ENCODE data around the gene SLIRP.
"Not testable (repeated sequence)": the region's sequence is repeated elsewhere in the genome, so short reads cannot be mapped to it uniquely, and the experiment has no call there.

SLIRP gene

GRCh38 chr14:77746064-77746702, 38.3 kb downstream of the SLIRP start:
- no peak for DNase-seq

DNA sequence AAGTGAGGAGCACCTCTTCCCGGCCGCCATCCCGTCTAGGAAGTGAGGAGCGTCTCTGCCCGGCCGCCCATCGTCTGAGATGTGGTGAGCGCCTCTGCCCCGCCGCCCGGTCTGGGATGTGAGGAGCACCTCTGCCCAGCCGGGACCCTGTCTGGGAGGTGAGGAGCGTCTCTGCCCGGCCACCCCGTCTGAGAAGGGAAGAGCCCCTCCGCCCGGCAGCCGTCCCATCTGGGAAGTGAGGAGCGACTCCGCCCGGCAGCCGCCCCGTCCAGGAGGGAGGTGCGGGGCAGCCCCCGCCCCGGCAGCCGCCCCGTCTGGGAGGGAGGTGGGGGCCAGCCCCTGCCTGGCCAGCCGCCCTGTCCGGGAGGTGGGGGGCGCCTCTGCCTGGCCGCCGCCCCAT, 39.5 kb downstream of the SLIRP start:
- DNase-seq: not testable (repeated sequence)

DNA sequence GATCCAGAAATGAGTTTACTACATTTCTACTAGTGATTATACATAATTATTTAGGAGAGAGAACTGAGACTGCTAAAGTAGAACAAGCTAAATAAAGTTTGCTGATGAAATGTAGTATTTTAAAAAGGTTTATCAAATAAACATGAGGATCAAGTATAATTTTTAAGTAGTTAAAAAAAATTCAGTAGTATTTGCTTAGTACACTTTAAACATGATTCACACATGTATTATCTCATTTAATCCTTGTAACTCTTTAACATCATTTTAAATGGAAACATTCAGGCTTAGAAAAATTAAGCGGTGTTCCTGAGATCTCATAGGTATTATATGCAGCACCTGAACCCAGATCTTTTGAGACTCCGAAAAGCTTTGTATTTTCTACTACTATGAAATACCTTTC, 44.4 kb downstream of the SLIRP start:
- no peak for DNase-seq

DNA sequence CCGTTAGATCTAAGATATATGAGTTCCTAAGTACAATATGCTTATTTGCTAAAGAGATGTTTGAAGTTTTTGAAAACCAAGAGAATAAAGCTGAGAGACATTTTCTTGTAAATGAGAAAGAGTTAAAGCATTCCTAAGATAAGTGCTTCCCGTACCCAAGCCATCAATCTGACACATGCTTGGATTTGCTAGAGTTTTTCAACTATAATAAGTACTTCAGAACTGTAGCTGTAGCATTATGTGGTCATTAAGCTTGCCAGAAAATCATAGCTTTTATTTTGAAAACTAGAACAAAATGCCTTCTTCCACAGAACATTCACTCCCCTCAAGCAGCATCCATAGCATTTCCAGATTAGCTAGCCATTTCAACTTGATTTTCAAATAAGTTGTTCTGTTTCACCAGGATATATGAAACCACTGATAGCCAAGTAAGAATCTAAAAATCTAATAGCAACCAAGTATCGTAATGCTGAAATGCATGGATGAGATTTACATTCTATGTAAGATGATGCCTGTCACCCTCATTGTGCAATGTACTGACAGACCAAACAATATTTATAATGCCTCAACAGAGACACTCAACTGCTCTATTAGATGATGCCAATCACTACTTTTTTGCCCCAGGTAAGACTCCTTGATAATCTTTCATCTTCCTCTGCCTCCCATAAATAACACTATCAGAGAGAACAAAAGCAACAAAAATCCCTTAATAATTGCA, 45.1 kb downstream of the SLIRP start:
- DNase-seq: no peak

DNA sequence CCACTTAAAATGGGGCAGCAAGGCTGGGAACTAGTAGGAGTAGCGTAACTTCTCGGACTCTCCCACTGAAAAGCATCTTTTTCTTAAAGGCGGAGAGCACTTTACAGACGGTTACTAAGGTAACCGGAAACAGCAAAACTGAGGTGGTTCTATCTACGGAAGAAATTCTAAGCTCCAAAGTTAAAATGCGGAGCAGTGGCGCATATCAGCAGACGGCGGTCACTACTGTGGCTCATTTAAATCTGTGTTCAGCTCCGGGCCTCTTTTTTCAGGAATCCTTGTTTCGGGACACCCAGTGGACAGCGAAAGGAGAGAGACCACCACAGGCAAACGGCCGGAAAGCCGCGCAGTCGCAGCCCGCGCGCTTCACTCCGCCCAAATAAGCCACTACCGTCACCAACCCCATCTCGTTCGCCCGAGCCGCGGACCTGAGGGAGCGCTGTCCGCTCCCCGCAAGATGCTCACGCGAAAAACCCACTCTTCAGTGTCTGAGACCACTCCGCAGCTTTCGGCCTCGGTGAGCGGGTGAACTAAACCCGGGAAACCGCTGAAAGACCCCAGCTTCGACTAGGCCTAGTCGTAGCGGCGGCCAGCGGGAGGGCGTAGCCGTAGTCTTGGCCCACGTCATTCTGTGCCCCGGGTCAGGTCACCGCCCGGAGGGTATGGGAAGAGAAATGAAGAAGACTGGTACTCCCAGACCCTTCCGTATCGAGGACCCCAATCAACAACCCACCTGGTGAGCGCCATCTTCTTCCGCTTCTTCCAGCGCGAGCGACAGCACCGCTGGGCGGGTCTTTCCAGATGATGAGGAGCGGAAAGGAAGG, 52.7 kb downstream of the SLIRP start, which contains the start of gene SNW1:
SNW1 (minus strand) TSS at position 776 of the 824 bp plus-strand sequence; CDS start at position 747, 29 bp downstream.
- peak; percentile 92 for DNase-seq

GRCh38 chr14:77761205-77761931, 53.5 kb downstream of the SLIRP start:
- no peak for DNase-seq

- DNase-seq: no peak
Observed at GRCh38 chr14:77763316-77763715, 55.4 kb downstream of the SLIRP start.

- no peak for DNase-seq
Observed at GRCh38 chr14:77763978-77764377, 56.1 kb downstream of the SLIRP start.

Data from activated CD8-positive, alpha-beta memory T cell treated with anti-CD3 and anti-CD28 coated beads, Interleukin-2, amount 50 U/mL, for 48 hours (primary cell).